Caco-2 (cell line): ENCODE measurements around the gene SLC9A1. TPM values are rescaled to one million over a fixed set of nuclear protein-coding genes. Genes with fewer than 3 reads are reported as not detected.
A peak's percentile ranks its signal among the peaks of the same experiment; 100 is the strongest.

Experiments
- BruUV-seq: library from RNA; stranded (reverse); fragments of 400-500 nt; replicated peaks from 2 replicates; lab custom pipeline; 2021; lab: Mats Ljungman, UMichigan
- CTCF ChIA-PET: fragments of 300-600 bp; sonication (Branson Sonifier 250); formaldehyde crosslinking; loops from one replicate; lab custom pipeline; 2022; ENCODE audit warnings: antibody characterized with exemption; lab: Charles Lee
- POLR2A ChIA-PET: fragments of 300-600 bp; sonication (Branson Sonifier 250); formaldehyde crosslinking; loops from one replicate; lab custom pipeline; 2022; ENCODE audit warnings: antibody characterized with exemption; lab: Charles Lee
- DNase-seq, 2 experiments: peaks; one replicate each; pipeline versions ENCODE4 v3.0.0 to v3.0.0-alpha.2; 2020 to 2022
- H3K27me3 ChIP-seq: replicated peaks from 2 replicates; pipeline ENCODE4 v1.6.0; 2011; ENCODE audit warnings: low read length; ENCODE audit not compliant: control insufficient read depth, insufficient read depth
- H3K36me3 ChIP-seq: 2 replicates; pipeline ENCODE4 v1.5.1; 2011; ENCODE audit warnings: low read length; ENCODE audit not compliant: control insufficient read depth, insufficient read depth
- H3K4me1 ChIP-seq: fragments of 250-450 bp; sonication (Bioruptor Pico); 2 replicates; pipeline ENCODE4 v1.5.1; 2020; ENCODE audit warnings: mild to moderate bottlenecking
- H3K4me3 ChIP-seq: 2 replicates; pipeline ENCODE4 v1.5.1; 2011; ENCODE audit warnings: low read depth, mild to moderate bottlenecking, control low read depth, low read length
- H3K9me3 ChIP-seq: fragments of 250-450 bp; sonication (Bioruptor Pico); 2 replicates; pipeline ENCODE4 v1.5.1; 2020; ENCODE audit warnings: mild to moderate bottlenecking, moderate library complexity
- H3K27ac Mint-ChIP-seq: one replicate; pipeline ENCODE4 v1.8.0; 2022; ENCODE audit warnings: mixed read lengths; ENCODE audit not compliant: unreplicated experiment
- H3K27me3 Mint-ChIP-seq: one replicate; pipeline ENCODE4 v1.8.0; 2022; ENCODE audit warnings: mixed read lengths; ENCODE audit not compliant: insufficient read depth, unreplicated experiment
- H3K36me3 Mint-ChIP-seq: one replicate; pipeline ENCODE4 v1.8.0; 2022; ENCODE audit warnings: mild to moderate bottlenecking, mixed read lengths; ENCODE audit not compliant: insufficient read depth, unreplicated experiment
- H3K4me1 Mint-ChIP-seq: one replicate; pipeline ENCODE4 v1.8.0; 2022; ENCODE audit warnings: low read depth, mixed read lengths; ENCODE audit not compliant: unreplicated experiment
- H3K4me3 Mint-ChIP-seq: one replicate; pipeline ENCODE4 v1.8.0; 2022; ENCODE audit warnings: mild to moderate bottlenecking, moderate library complexity, mixed read lengths; ENCODE audit not compliant: unreplicated experiment
- H3K9me3 Mint-ChIP-seq: one replicate; pipeline ENCODE4 v1.8.0; 2022; ENCODE audit warnings: mixed read lengths; ENCODE audit not compliant: unreplicated experiment
- CTCF ChIP-seq, 2 experiments: fragments of 200-600 bp in 1 of 2; IDR thresholded peaks; 1 replicate in 1 of 2; 2 replicates in 1 of 2; pipeline versions ENCODE4 v1.5.1 to v1.8.0; 2011 to 2022; ENCODE audit warnings: antibody characterized with exemption in 1 of 2, control low read depth in 1 of 2, inconsistent platforms in 1 of 2, low read depth in 1 of 2, low read length in 1 of 2, mild to moderate bottlenecking in 1 of 2, moderate library complexity in 1 of 2; ENCODE audit not compliant: insufficient read depth in 1 of 2, severe bottlenecking in 1 of 2, unreplicated experiment in 1 of 2
- intact Hi-C: fragments of 100-400 bp; cut with micrococcal nuclease; formaldehyde crosslinking; loops from one replicate; pipeline ENCODE4 v1.10.0; 2022; ENCODE audit not compliant: unreplicated experiment
- total RNA-seq: library from RNA; stranded (reverse); gene quantifications from 2 replicates; pipeline ENCODE4 v1.2.3, GENCODE V29; 2022

The SLC9A1 gene
- total RNA-seq, 1 experiment from 2014 or later, result 28.9 TPM

DNA sequence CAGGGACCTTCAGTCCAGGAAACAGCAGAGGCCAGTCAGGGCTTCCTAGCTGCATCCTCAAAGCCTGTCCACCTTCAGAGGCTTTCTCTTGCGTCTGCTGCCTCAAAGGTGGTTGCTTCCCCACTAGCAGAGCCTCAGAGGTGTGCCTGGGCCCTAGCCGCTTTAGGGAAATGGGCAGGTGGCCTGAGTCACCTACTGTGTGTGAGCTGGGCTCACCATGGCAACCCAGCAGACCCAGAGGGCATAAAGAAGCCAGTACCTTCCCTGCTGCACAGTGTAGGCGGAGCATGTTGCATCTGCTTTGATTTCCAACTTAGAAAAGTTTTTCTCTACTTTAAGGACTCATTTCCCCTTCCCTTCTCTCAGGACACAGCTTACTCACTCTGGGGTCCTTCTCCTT, 12.5 kb downstream of the SLC9A1 start:
- peaks cover 18% of the 10 kb centered on the region for H3K4me1 ChIP-seq
- H3K9me3 ChIP-seq, result no peaks in the 10 kb centered on the region
- H3K9me3 Mint-ChIP-seq, result no peaks in the 10 kb centered on the region
- H3K27ac Mint-ChIP-seq, result peak overlapping the region; percentile 17
- BruUV-seq, result no TSS peak
- TF ChIP-seq CTCF (IDR thresholded peaks at IDR 0.05; ENCODE audit: insufficient read depth in 1 of 2, low read depth in 1 of 2, low read length in 1 of 2, severe bottlenecking in 1 of 2, unreplicated experiment in 1 of 2), result no peak
- H3K36me3 ChIP-seq, result no peaks in the 10 kb centered on the region; the same call in 1 of the 2 replicates
- no peaks in the 10 kb centered on the region for H3K27me3 ChIP-seq
- H3K4me3 Mint-ChIP-seq, result no peak overlapping the region
- CTCF ChIA-PET, result interaction anchor here (0.6 to 0.7 kb wide), 2 partner anchors 20 to 42 kb away, joined by 3 to 8 read pairs; no protein-coding TSS in a partner anchor
- intact Hi-C loops, result no loop called here
- peak; percentile 18 to 38 for DNase-seq
- H3K27me3 Mint-ChIP-seq, result no peaks in the 10 kb centered on the region
- no peak overlapping the region for H3K4me3 ChIP-seq
- H3K36me3 Mint-ChIP-seq, result peaks cover 6% of the 10 kb centered on the region
- POLR2A ChIA-PET, result interaction anchor here (2.6 kb wide), 1 partner anchor 12 kb away, joined by 20 read pairs; the partner anchor contains the start of gene SLC9A1
- peaks cover 37% of the 10 kb centered on the region for H3K4me1 Mint-ChIP-seq

- Histone ChIP-seq H3K27me3 (no peaks in the 10 kb centered on the region), H3K9me3 (no peaks in the 10 kb centered on the region), H3K36me3 (no peaks in the 10 kb centered on the region; the same call in 1 of the 2 replicates), H3K4me3 (no peak overlapping the region), H3K4me1 (peaks cover 18% of the 10 kb centered on the region)
- no peak overlapping the region for H3K4me3 Mint-ChIP-seq
- no peak for DNase-seq
- BruUV-seq, result no TSS peak
- H3K27me3 Mint-ChIP-seq, result no peaks in the 10 kb centered on the region
- intact Hi-C loops, result no loop called here
- no peak for TF ChIP-seq CTCF (IDR thresholded peaks at IDR 0.05; ENCODE audit: insufficient read depth in 1 of 2, low read depth in 1 of 2, low read length in 1 of 2, severe bottlenecking in 1 of 2, unreplicated experiment in 1 of 2)
- POLR2A ChIA-PET, result interaction anchor here (0.6 kb wide), 1 partner anchor 13 kb away, joined by 11 read pairs; the partner anchor contains the start of gene SLC9A1
- CTCF ChIA-PET, result interaction anchor here (1.2 kb wide), 1 partner anchor 26 kb away, joined by 3 read pairs; no protein-coding TSS in a partner anchor
- H3K27ac Mint-ChIP-seq, result no peak overlapping the region
- no peaks in the 10 kb centered on the region for H3K9me3 Mint-ChIP-seq
- peaks cover 11% of the 10 kb centered on the region for H3K36me3 Mint-ChIP-seq
- H3K4me1 Mint-ChIP-seq, result peaks cover 37% of the 10 kb centered on the region
Observed at GRCh38 chr1:27141266-27142003, 13.5 kb downstream of the SLC9A1 start.

DNA sequence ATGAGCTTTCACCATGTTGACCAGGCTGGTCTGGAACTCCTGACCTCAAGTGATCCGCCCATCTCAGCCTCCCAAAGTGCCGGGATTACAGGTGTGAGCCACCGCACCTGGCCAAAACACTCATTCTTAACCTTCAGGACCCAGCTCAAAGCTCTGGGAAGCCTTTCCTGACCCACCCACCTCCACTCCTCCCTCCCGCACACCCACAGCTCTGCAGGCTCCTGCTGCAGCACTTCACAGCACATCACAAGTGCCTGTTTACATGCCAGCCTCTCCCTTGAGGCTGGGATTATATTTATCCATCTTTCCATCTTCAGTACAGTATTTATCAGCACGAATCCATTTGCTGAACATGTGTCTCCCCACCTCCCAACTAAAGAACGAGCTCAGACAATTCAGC, 14.9 kb downstream of the SLC9A1 start:
- peaks cover 19% of the 10 kb centered on the region for H3K36me3 Mint-ChIP-seq
- no peak overlapping the region for H3K27ac Mint-ChIP-seq
- no TSS peak for BruUV-seq
- Histone ChIP-seq H3K9me3 (no peaks in the 10 kb centered on the region), H3K4me3 (no peak overlapping the region), H3K27me3 (no peaks in the 10 kb centered on the region), H3K4me1 (peaks cover 18% of the 10 kb centered on the region), H3K36me3 (no peaks in the 10 kb centered on the region)
- no peak for DNase-seq
- intact Hi-C loops, result no loop called here
- no peaks in the 10 kb centered on the region for H3K27me3 Mint-ChIP-seq
- no peaks in the 10 kb centered on the region for H3K9me3 Mint-ChIP-seq
- CTCF ChIA-PET, result interaction anchor here (1.4 kb wide), 1 partner anchor 18 kb away, joined by 3 read pairs; no protein-coding TSS in a partner anchor
- TF ChIP-seq CTCF (IDR thresholded peaks at IDR 0.05; ENCODE audit: insufficient read depth in 1 of 2, low read depth in 1 of 2, low read length in 1 of 2, severe bottlenecking in 1 of 2, unreplicated experiment in 1 of 2), result no peak
- no peak overlapping the region for H3K4me3 Mint-ChIP-seq
- POLR2A ChIA-PET, result no interaction called here
- H3K4me1 Mint-ChIP-seq, result peaks cover 26% of the 10 kb centered on the region
